HG03439 (cell line): ENCODE measurements around the gene PCSK5.
"Not testable (repeated sequence)": the region's sequence is repeated elsewhere in the genome, so short reads cannot be mapped to it uniquely, and the experiment has no call there.

Source experiments
- ATAC-seq: cut with Tn5 transposase; IDR thresholded peaks from one replicate; pipeline ENCODE4 v1.9.1; 2021; ENCODE audit warnings: mild to moderate bottlenecking, moderate library complexity; ENCODE audit not compliant: unreplicated experiment

Gene PCSK5

GRCh38 chr9:76296561-76297310, 406.3 kb downstream of the PCSK5 start:
- ATAC-seq, result no peak

DNA sequence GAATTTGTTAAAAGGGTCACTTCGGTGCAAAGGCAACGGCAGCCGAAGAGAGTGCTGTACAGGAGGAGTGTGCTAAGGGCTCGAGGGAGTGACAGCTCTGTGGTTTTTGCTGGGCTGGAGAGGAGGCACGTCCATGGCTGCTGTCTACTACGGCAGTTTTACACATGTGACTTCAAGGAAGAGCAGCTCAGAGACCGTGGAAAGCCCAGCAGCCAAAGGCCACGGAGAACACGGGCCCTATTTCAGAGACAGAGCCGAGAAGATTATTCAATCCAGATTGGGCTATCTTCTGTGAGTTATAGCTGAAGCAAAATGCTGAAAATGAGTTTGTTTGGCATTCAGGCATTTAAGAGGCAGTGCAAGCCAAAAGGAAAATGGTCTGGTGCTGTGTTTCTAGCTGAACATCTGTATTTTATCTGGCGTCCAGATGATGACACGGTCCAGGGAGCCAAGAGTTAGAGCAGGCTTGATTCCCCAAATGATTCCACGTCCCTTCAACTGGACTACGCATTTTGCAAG, 407.3 kb downstream of the PCSK5 start:
- no peak for ATAC-seq

DNA sequence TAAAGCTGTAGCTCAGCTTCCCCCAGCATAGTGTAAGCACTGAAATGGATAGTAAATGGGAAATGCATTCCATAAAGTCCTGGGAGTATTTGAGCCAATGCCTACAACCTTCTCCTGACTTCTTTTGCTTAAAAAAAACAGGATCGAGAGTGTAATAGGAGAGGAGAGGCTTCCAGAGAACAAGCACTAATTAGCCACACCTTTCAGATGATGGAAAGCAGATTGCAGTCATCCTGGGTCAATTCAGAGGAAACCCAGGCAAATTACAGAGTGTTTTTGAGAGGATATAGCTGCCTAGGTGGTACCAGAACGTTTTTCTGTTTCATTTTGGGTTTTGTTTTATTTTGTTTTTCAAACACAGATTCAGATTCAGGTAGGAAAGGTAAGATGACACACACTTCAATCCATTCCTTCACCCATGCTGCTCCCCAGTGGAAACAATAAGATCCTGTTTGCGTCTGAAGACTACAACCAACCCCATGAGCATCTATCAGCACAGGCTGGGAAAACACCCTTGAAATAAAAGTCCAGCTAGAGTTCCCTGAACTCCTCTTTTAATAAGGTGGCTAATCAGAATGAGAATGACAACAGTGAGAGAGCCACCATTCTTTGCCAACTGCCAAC, 408.2 kb downstream of the PCSK5 start:
- ATAC-seq, result no peak

DNA sequence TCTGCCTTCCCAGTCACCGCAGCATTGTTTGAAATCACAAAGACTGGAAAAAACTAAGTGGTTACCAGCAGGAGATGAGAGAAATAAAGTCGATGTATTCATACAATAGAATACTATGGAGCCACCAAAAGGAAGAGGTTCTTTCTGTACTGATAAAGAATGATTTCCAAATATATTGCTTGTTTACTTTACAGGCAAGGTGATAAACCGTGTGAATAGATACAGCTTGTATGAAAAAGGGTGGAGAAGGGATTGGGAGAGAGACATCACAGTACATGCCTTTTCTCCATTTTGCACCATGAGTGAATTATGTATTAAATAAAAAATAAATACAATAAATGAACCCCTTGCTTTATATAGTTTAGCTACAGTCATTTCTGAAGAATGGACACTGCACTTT, 412.1 kb downstream of the PCSK5 start:
- ATAC-seq, result no peak

DNA sequence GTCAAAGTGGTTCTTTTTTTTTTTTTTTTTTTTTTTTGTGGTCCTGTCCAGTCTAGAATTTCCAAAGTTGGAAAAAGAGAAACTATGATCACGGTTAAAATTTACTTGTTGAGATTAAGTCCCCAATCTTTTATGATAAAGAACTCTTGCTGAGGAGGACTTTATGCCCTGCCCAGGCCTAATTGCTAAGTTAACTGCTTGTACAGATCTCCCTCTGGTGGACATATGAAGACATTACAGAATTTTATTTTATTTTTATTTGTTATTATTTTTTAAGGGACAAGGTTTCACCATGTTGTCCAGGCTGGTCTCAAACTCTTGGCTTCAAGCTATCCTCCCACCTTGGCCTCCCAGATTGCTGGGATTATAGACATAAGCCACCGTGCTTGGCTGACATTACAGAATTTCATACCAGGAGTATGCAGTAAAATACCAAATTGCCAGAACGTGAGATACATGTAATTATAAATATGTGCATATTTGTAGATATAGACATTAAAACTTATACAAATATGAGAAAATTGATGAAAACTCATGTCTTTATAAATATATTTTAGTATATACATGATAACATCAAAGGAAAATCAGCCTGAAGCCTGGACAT, 412.6 kb downstream of the PCSK5 start:
- peak; percentile 58 for ATAC-seq

GRCh38 chr9:76307047-76307446, 416.6 kb downstream of the PCSK5 start:
- not testable (repeated sequence) for ATAC-seq

DNA sequence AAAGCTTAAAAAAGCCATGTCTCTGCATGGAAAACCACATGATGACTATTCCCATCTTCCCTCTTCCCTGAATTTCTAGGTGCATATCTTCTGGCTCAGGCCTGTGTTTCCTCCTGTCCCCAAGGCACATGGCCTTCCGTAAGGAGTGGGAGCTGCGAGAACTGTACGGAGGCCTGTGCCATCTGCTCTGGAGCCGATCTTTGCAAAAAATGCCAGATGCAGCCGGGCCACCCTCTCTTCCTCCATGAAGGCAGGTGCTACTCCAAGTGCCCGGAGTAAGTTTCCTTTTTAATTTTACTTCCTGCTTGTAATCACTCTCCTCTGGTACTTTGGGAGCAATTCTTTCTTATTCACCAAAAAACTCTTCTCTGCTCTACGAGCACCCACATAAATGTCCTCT, 420.1 kb downstream of the PCSK5 start:
- ATAC-seq, result no peak

DNA sequence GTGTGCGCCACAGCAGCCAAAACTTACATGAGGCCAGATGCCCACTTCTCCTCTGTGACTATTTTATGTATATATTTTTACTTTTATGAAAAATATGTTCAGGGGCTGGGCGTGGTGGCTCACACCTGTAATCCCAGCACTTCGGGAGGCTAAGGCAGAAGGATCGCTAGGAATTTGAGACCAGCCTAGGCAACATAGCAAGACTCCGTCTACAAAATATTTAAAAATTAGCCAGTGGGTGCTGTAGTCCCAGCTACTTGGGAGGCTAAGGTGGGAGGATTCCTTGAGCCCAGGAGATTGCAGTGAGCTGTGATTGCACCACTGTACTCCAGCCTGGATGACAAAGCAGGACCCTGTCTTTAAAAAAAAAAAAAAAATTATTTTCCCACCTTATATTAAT, 420.5 kb downstream of the PCSK5 start:
- ATAC-seq, result no peak

DNA sequence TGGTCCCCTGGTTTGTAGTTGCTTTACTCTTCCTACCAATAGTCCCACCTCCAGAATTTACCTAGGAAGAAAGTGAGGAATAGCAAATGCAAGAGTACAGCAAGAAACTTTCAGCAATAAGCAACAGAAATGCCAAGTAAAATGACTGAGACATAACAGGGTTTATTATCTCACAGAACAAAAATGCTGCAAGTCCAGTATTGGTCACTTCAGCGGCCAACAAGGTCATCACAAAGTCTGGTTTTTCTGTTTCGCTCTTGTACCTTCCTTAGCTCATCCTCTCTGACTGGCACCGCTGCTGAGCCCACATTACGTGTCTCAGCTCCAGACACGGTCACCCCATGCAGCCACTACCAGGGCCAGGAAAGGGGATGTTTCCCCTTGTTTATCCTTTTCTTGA, 421.1 kb downstream of the PCSK5 start:
- ATAC-seq, result no peak

DNA sequence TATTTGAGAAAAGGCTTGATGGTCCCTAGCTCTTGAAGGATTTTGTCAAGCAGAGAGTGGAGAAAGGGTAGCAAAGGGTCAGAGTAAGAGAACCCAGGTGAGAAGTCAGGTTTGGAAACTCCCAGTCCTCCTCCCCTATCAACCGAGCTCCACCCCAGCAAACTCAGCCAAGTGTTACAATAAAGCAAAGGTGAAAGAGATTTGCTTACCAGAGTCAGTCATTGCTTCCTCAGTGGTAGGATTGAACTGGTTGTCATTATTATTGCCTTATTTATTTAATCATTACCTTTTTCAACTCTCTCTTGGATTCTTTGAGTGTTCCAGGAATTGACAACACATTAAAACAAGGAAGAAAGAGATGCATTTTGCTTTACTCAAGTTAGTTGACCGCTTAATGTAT, 423.3 kb downstream of the PCSK5 start:
- ATAC-seq, result no peak

- ATAC-seq, result no peak
Observed at GRCh38 chr9:76314321-76314720, 423.8 kb downstream of the PCSK5 start.

GRCh38 chr9:76316069-76316468, 425.6 kb downstream of the PCSK5 start:
- ATAC-seq, result no peak

- not testable (repeated sequence) for ATAC-seq
Observed at GRCh38 chr9:76319466-76319865, 429.0 kb downstream of the PCSK5 start.

- no peak for ATAC-seq
Observed at GRCh38 chr9:76321195-76321828, 430.8 kb downstream of the PCSK5 start.

DNA sequence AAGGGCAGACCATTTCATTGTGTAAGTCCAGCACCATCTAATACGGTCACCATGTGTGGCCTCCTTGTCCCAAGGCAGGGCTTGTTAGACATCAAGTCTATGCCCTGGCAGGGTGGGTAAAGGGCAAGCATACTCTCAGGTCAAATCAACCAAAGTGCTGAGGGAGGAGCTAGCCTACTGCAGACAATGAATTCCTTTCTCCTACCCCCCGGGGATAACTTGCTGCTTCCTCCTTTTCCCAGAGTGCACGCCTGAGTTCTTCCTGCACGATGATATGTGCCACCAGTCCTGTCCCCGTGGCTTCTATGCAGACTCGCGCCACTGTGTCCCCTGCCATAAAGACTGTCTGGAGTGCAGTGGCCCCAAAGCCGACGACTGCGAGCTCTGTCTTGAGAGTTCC, 432.3 kb downstream of the PCSK5 start:
- ATAC-seq, result no peak

DNA sequence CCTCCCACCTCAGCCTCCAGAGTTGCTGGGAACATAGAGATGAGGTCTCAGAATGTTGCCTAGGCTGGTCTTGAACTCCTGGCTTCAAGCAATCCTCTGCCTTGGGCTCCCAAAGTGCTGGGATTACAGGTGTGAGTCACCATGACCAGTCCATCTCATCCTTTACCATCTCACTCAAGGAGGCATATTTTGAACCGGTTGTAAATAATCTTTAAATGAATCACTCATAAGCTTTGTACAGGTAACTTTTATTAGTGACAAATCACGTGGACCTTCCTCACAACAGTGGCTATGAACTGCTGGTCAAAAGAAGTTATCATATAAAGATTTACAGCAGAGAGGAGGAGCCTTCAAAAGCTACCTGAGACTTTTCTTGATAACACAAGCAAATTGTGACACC, 433.0 kb downstream of the PCSK5 start:
- ATAC-seq, result no peak

DNA sequence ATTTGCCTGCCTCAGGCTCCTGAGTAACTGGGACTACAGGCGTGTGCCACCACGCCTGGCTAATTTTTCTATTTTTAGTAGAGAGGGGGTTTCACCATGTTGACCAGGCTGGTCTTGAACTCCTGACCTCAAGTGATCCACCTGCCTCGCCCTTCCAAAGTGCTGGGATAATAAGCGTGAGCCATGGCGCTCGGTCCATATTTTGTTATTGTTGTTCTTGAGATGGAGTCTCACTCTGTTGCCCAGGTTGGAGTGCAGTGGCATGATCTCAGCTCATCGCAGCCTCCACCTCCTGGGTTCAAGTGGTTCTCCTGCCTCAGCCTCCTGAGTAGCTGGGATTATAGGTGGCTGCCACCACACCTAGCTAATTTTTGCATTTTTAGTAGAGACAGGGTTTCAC, 433.6 kb downstream of the PCSK5 start:
- ATAC-seq, result not testable (repeated sequence)

DNA sequence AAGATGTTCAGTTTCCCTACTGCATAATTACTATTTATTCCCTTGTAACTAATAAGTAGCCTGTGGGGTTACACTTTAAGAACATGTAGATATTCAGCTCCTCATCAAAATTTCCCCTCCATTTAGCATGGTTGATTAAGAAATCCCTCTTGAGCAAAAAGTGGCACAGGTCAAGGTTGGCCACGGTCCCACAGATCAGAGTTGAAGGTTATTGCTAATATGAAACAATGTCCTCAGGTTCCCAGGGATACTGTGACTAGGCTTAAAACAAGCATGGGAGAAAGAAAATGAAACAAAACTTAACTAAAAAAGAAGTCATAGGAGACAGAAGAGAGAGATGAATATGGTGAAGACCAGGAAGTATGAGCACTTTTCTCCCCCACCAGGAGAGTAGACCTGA, 439.6 kb downstream of the PCSK5 start:
- no peak for ATAC-seq

- ATAC-seq, result no peak
Observed at GRCh38 chr9:76333388-76333787, 442.9 kb downstream of the PCSK5 start.

DNA sequence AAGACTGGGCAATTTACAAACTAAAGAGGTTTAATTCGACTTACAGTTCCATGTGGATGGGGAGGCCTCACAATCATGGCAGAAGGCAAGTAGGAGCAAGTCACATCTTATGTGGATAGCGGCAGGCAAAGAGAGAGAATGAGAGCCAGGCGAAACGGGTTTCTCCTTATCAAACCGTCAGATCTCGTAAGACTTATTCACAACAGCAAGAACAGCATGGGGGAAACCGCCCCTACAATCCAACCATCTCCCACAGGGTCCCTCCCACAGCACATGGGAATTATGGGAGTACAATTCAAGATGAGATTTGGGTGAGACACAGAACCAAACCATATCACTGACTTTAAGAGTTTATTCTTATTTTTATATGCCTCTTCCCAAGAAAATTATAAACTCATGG, 443.5 kb downstream of the PCSK5 start:
- no peak for ATAC-seq

DNA sequence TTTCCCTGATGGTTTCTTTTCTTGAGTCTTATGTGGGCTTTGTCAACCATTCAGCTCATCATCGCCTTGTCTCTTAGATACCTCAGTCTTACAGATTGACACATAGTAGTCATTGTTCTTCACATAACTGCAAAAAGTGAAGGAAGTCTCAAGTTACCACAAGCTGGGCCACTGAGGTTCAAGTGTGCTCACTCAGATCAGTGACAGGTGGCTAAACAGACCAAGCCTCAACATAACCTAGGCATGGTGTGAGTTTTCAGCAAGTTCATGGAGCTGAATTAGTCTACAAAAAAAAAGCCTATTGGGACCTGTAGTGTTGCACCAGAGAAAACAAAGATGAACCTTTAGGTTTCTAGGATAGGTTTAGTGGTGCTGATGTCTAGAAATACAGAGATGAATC, 445.6 kb downstream of the PCSK5 start:
- ATAC-seq, result no peak

GRCh38 chr9:76338418-76338817, 447.9 kb downstream of the PCSK5 start:
- no peak for ATAC-seq
